Suprapubic skin (tissue), 4 donors: ENCODE results near the gene TNNI3K. TPM values are rescaled to one million over a fixed set of nuclear protein-coding genes. Genes with fewer than 3 reads are reported as not detected.

Source experiments
- DNase-seq, 2 donors: peaks; one replicate each; pipeline ENCODE4 v3.0.0-alpha.2; 2019; ENCODE audit warnings: low spot score in 2 of 2
- H3K27ac ChIP-seq: fragments of 200-600 bp; sonication (generic); one replicate; pipeline ENCODE4 v1.5.1; 2019
- H3K27me3 ChIP-seq: fragments of 200-600 bp; sonication (generic); one replicate; pipeline ENCODE4 v1.5.1; 2019
- H3K36me3 ChIP-seq: fragments of 200-600 bp; sonication (generic); one replicate; pipeline ENCODE4 v1.5.1; 2019
- H3K4me1 ChIP-seq: fragments of 200-600 bp; sonication (generic); one replicate; pipeline ENCODE4 v1.5.1; 2019
- H3K4me3 ChIP-seq: fragments of 200-600 bp; sonication (generic); one replicate; pipeline ENCODE4 v1.5.1; 2019; ENCODE audit warnings: mild to moderate bottlenecking
- H3K9me3 ChIP-seq: fragments of 200-600 bp; sonication (generic); one replicate; pipeline ENCODE4 v1.5.1; 2019
- CTCF ChIP-seq, 2 donors: fragments of 200-600 bp in 1 of 2; fragments of 450-650 bp in 1 of 2; sonication (generic) in 1 of 2; IDR thresholded peaks; one replicate each; pipeline ENCODE4 v1.5.1; 2016 to 2019; ENCODE audit warnings: antibody characterized with exemption in 2 of 2, mild to moderate bottlenecking in 1 of 2, moderate library complexity in 1 of 2
- EP300 ChIP-seq: sonication (generic); formaldehyde crosslinking; IDR thresholded peaks from one replicate; pipeline ENCODE4 v1.6.1; 2017; ENCODE audit warnings: antibody characterized with exemption
- POLR2A ChIP-seq, 2 donors: fragments of 450-650 bp; IDR thresholded peaks; one replicate each; pipeline ENCODE4 v1.6.1; 2017; ENCODE audit warnings: antibody characterized with exemption in 2 of 2, mild to moderate bottlenecking in 2 of 2, moderate library complexity in 2 of 2
- POLR2AphosphoS5 ChIP-seq, 3 donors: sonication (generic); formaldehyde crosslinking; IDR thresholded peaks; one replicate each; pipeline ENCODE4 v1.6.1; 2017; ENCODE audit warnings: antibody characterized with exemption in 3 of 3
- WGBS: methylation state at CpG from one replicate; pipeline ENCODE4 v1.1.5; 2018; 5-methylcytosine and 5-hydroxymethylcytosine counted together
- total RNA-seq, 4 donors: library from RNA; depleted of rRNA; stranded (reverse); fragments of >200 nt; gene quantifications; one replicate each; pipeline ENCODE4 v1.1.0, GENCODE V29; 2016

The TNNI3K gene
- total RNA-seq, 4 donors from 2014 or later = 0.76 to 3.2 (median 1.1) TPM; not detected in 1

DNA sequence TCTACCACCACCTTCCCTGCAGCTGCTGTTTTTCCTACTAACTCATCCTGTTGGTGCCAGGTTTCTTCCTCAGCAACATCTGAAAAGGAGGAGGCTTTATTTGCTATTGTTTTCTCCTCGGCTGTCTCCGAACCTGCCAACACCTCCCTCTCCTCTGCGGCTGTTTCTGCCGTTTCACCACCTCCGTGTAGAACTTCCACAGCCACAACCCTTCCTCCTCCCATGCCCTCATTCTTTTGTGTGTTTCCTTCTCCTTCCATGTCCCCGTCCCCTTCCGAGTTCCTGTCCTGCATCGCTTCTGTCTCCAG, 336.3 kb downstream of the TNNI3K start:
- no peak overlapping the region for H3K27ac ChIP-seq
- WGBS = 61% methylated on average over 8 of the region's 8 CpGs
- no peaks in the 10 kb centered on the region for H3K9me3 ChIP-seq
- no peaks in the 10 kb centered on the region for H3K27me3 ChIP-seq
- DNase-seq = no peak
- no peaks in the 10 kb centered on the region for H3K4me1 ChIP-seq
- TF ChIP-seq CTCF (IDR thresholded peaks at IDR 0.05) (no peak), EP300 (no peak), POLR2A (IDR thresholded peaks at IDR 0.05) (no peak)
- H3K36me3 ChIP-seq = no peaks in the 10 kb centered on the region
- no peak overlapping the region for H3K4me3 ChIP-seq

DNA sequence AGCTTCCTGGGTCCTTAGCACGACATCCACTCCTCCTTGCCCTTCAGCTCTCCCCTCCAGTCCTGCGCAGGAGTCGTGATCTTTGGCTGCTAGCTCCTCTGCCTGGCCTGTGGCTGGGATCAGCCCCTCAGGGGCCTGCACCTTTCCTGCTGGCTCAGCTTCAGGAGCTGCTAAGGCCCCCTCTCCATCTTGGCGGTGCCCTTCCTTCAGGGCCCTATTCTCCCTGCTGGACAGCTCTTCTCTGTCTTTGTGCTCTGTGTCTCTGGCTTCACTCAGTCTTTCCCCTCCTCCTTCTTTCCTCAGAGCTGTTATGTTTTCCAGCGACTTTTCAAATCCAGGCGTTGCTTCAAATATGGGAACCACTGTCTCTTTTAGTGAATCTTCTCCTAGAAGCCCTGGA, 336.7 kb downstream of the TNNI3K start:
- H3K27me3 ChIP-seq = no peaks in the 10 kb centered on the region
- WGBS = 77% methylated on average over 6 of the region's 6 CpGs
- H3K4me3 ChIP-seq = no peak overlapping the region
- H3K36me3 ChIP-seq = no peaks in the 10 kb centered on the region
- H3K9me3 ChIP-seq = no peaks in the 10 kb centered on the region
- H3K4me1 ChIP-seq = no peaks in the 10 kb centered on the region
- no peak for DNase-seq
- H3K27ac ChIP-seq = no peak overlapping the region
- TF ChIP-seq CTCF (IDR thresholded peaks at IDR 0.05) (no peak), POLR2A (IDR thresholded peaks at IDR 0.05) (no peak), EP300 (no peak), POLR2AphosphoS5 (IDR thresholded peaks at IDR 0.05) (no peak)

GRCh38 chr1:74578101-74578500, 342.9 kb downstream of the TNNI3K start:
- H3K4me3 ChIP-seq = no peak overlapping the region
- no peaks in the 10 kb centered on the region for H3K36me3 ChIP-seq
- DNase-seq = no peak
- no peaks in the 10 kb centered on the region for H3K27me3 ChIP-seq
- 92% methylated on average over 2 of the region's 2 CpGs for WGBS
- no peaks in the 10 kb centered on the region for H3K9me3 ChIP-seq
- TF ChIP-seq CTCF (IDR thresholded peaks at IDR 0.05) (no peak), POLR2A (IDR thresholded peaks at IDR 0.05) (no peak), POLR2AphosphoS5 (IDR thresholded peaks at IDR 0.05) (no peak), EP300 (no peak)
- H3K4me1 ChIP-seq = no peaks in the 10 kb centered on the region
- H3K27ac ChIP-seq = no peak overlapping the region

- Histone ChIP-seq H3K27me3 (no peaks in the 10 kb centered on the region), H3K9me3 (no peaks in the 10 kb centered on the region), H3K36me3 (no peaks in the 10 kb centered on the region), H3K4me3 (no peak overlapping the region), H3K27ac (no peak overlapping the region), H3K4me1 (no peaks in the 10 kb centered on the region)
- TF ChIP-seq EP300 (no peak), POLR2AphosphoS5 (IDR thresholded peaks at IDR 0.05) (no peak), CTCF (IDR thresholded peaks at IDR 0.05) (no peak), POLR2A (IDR thresholded peaks at IDR 0.05) (no peak)
- WGBS = 49% methylated on average over 3 of the region's 3 CpGs
- DNase-seq = no peak
These were observed 344.2 kb downstream of the TNNI3K start for GRCh38 chr1:74579425-74579824.

DNA sequence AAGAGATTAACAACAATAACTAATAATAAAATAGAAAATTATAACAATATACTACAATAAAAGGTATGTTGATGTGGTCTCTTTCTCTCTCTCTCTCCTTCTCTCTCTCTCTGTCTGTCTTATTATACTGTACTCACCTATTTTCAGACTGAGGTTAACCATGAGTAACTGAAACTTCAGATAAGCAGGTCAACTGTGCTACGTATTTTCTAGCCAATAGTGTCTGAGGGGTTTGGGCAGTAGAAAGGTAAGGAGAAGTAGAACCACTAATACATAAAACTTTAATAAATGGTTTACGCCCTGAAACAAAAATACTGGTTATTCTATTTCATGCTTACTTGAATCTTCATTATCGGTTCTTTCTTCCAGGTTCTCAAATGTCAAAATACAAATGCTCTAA, 348.2 kb downstream of the TNNI3K start:
- WGBS = 91% methylated on average over 3 of the region's 3 CpGs
- no peak overlapping the region for H3K4me3 ChIP-seq
- DNase-seq = no peak
- H3K4me1 ChIP-seq = no peaks in the 10 kb centered on the region
- H3K9me3 ChIP-seq = no peaks in the 10 kb centered on the region
- no peak overlapping the region for H3K27ac ChIP-seq
- no peaks in the 10 kb centered on the region for H3K27me3 ChIP-seq
- TF ChIP-seq EP300 = no peak
- no peak for TF ChIP-seq POLR2AphosphoS5 (IDR thresholded peaks at IDR 0.05)
- TF ChIP-seq CTCF (IDR thresholded peaks at IDR 0.05) = no peak
- no peak for TF ChIP-seq POLR2A (IDR thresholded peaks at IDR 0.05)
- no peaks in the 10 kb centered on the region for H3K36me3 ChIP-seq
